ENCODE measurements around the gene MEIOB. TPM values are rescaled to one million over a fixed set of nuclear protein-coding genes. Genes with fewer than 3 reads are reported as not detected.
"Not testable (repeated sequence)": the region's sequence is repeated elsewhere in the genome, so short reads cannot be mapped to it uniquely, and the experiment has no call there.

MEIOB gene
- polyA plus RNA-seq, 4 donors, result 0.34 to 0.38 TPM; not detected in 2

DNA sequence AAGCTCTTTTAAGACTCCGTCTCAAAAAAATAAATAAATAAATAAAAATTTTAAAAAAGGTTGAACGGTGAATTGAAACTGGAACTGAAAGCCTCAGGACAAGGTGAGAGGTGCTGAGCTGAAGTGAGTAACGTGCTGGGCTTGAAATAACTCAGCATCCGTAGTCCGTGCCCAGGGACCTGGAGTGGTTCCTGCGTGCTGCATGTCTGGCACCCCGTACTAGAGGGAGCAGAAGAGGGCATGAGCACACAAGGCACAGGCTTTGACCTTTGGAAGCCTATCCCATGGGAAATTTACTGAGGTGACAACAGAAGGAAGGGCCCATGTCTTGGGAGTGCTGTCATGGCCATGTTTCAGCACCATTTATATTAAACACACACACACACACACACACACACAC is 4.5 kb upstream of the MEIOB start:
- H3K4me1 ChIP-seq (ENCODE audit: control insufficient read depth in 3 of 3, insufficient read depth in 2 of 3, low read depth in 1 of 3, low read length in 2 of 3), result no peaks in the 10 kb centered on the region
- DNase-seq (peak in 1 of 2 donors; percentile 85), FAIRE-seq (no peak)
- H3K27me3 ChIP-seq (ENCODE audit: control insufficient read depth in 3 of 3, insufficient read depth in 3 of 3, low read length in 3 of 3), result peaks cover 0 to 25% (median 6%) of the 10 kb centered on the region in 3 donors
- 15 to 50% (median 20%) methylated on average over 7 of the region's 7 CpGs for WGBS, 3 donors
- H3K9me3 ChIP-seq (ENCODE audit: control insufficient read depth in 2 of 2, insufficient read depth in 1 of 2, low read depth in 1 of 2, low read length in 1 of 2), result no peaks in the 10 kb centered on the region
- no peak overlapping the region for H3K4me3 ChIP-seq (ENCODE audit: low read depth in 1 of 3, low read length in 3 of 3)
- H3K27ac ChIP-seq (ENCODE audit: low read depth in 1 of 3, low read length in 2 of 3), result no peak overlapping the region
- no peaks in the 10 kb centered on the region for H3K36me3 ChIP-seq (ENCODE audit: control insufficient read depth in 3 of 3, insufficient read depth in 2 of 3, low read depth in 1 of 3, low read length in 3 of 3)

DNA sequence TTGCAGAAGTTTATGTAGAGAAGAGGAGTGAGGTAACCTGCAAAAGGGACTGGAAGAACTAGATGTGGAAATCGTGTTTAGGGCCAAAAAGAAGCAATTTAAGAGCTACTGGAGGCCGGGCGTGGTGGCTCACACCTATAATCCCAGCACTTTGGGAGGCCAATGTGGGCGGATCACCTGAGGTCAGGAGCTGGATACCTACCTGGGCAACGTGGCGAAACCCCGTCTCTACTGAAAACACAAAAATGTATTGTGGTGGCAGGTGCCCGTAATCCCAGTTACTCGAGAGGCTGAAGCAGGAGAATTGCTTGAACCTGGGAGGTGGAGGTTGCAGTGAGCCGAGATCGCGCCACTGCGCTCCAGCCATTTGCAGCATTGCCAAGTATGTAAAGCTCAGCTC is 4.1 kb upstream of the MEIOB start:
- not testable (repeated sequence) for H3K4me3 ChIP-seq (ENCODE audit: low read depth in 1 of 3, low read length in 3 of 3); H3K9me3 ChIP-seq (ENCODE audit: control insufficient read depth in 2 of 2, insufficient read depth in 1 of 2, low read depth in 1 of 2, low read length in 1 of 2); DNase-seq; H3K4me1 ChIP-seq (ENCODE audit: control insufficient read depth in 3 of 3, insufficient read depth in 2 of 3, low read depth in 1 of 3, low read length in 2 of 3); H3K27ac ChIP-seq (ENCODE audit: low read depth in 1 of 3, low read length in 2 of 3); FAIRE-seq; H3K36me3 ChIP-seq (ENCODE audit: control insufficient read depth in 3 of 3, insufficient read depth in 2 of 3, low read depth in 1 of 3, low read length in 3 of 3)
- WGBS, 3 donors, result 84 to 85% (median 85%) methylated on average over 13 of the region's 13 CpGs
- H3K27me3 ChIP-seq (ENCODE audit: control insufficient read depth in 3 of 3, insufficient read depth in 3 of 3, low read length in 3 of 3), result peaks cover 0 to 26% (median 6%) of the 10 kb centered on the region in 3 donors

DNA sequence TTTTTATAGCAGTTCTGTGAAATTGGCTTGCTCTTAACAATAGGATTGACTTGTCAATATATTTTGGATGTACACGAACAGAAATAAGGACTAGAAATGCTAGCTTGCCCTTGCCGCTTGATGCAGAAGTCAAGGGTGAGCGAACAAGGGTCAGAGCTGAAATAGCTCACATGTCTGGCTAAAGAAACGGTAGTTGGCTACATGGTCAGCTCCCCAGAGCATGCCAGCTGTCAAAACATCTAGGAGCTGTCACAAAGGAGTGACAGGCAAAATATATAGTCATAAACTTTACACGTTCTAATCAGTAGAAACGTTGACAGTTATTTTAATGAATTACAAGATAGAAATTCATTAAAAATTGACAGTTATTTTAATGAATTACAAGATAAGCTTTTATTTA is 2.9 kb upstream of the MEIOB start:
- Histone ChIP-seq H3K27ac (ENCODE audit: low read depth in 1 of 3, low read length in 2 of 3) (no peak overlapping the region), H3K27me3 (ENCODE audit: control insufficient read depth in 3 of 3, insufficient read depth in 3 of 3, low read length in 3 of 3) (peaks cover 0 to 26% (median 6%) of the 10 kb centered on the region in 3 donors), H3K4me1 (ENCODE audit: control insufficient read depth in 3 of 3, insufficient read depth in 2 of 3, low read depth in 1 of 3, low read length in 2 of 3) (no peaks in the 10 kb centered on the region), H3K4me3 (ENCODE audit: low read depth in 1 of 3, low read length in 3 of 3) (no peak overlapping the region), H3K36me3 (ENCODE audit: control insufficient read depth in 3 of 3, insufficient read depth in 2 of 3, low read depth in 1 of 3, low read length in 3 of 3) (no peaks in the 10 kb centered on the region), H3K9me3 (ENCODE audit: control insufficient read depth in 2 of 2, insufficient read depth in 1 of 2, low read depth in 1 of 2, low read length in 1 of 2) (no peaks in the 10 kb centered on the region)
- FAIRE-seq, result no peak
- WGBS, 3 donors, result 47 to 56% (median 48%) methylated on average over 6 of the region's 6 CpGs
- no peak for DNase-seq

DNA sequence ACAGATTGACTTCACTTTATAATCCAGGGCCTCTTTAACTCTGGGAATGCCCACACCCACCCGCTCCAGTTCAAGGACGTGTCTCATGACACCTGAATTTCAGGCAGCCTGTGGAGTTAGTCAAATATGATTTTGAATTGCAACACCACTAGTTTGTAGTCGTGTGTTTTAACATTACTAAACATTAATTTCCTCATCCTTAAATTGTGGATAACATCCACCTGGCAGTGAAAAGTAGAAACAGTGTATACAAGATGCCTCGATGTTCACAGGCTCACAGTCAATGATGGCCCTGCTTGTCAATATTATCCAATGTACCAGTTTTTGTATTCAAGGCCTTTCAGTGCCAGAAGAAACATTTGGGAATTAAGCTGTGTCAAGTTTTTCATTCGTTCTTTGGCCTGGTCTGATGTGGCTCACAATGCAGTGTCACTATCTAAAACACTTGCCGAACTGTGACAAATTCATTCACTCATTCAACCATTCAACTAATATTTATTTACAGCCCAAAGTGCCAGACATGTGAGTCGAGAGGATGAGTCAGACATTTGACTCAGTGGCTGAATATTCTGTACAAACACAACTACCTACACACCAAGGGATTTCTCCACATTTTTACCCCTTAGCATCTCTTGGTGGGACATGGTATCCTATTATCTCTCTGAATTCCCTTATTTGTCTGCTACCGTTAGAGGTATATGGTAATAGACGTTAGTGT is 1.4 kb downstream of the MEIOB start:
- WGBS, 3 donors, result 38 to 53% (median 42%) methylated on average over 9 of the region's 9 CpGs
- FAIRE-seq (no peak), DNase-seq (no peak)
- Histone ChIP-seq H3K36me3 (ENCODE audit: control insufficient read depth in 3 of 3, insufficient read depth in 2 of 3, low read depth in 1 of 3, low read length in 3 of 3) (no peaks in the 10 kb centered on the region), H3K9me3 (ENCODE audit: control insufficient read depth in 2 of 2, insufficient read depth in 1 of 2, low read depth in 1 of 2, low read length in 1 of 2) (no peaks in the 10 kb centered on the region), H3K27me3 (ENCODE audit: control insufficient read depth in 3 of 3, insufficient read depth in 3 of 3, low read length in 3 of 3) (peaks cover 0 to 16% (median 3%) of the 10 kb centered on the region in 3 donors), H3K4me1 (ENCODE audit: control insufficient read depth in 3 of 3, insufficient read depth in 2 of 3, low read depth in 1 of 3, low read length in 2 of 3) (no peaks in the 10 kb centered on the region), H3K27ac (ENCODE audit: low read depth in 1 of 3, low read length in 2 of 3) (no peak overlapping the region), H3K4me3 (ENCODE audit: low read depth in 1 of 3, low read length in 3 of 3) (no peak overlapping the region)

DNA sequence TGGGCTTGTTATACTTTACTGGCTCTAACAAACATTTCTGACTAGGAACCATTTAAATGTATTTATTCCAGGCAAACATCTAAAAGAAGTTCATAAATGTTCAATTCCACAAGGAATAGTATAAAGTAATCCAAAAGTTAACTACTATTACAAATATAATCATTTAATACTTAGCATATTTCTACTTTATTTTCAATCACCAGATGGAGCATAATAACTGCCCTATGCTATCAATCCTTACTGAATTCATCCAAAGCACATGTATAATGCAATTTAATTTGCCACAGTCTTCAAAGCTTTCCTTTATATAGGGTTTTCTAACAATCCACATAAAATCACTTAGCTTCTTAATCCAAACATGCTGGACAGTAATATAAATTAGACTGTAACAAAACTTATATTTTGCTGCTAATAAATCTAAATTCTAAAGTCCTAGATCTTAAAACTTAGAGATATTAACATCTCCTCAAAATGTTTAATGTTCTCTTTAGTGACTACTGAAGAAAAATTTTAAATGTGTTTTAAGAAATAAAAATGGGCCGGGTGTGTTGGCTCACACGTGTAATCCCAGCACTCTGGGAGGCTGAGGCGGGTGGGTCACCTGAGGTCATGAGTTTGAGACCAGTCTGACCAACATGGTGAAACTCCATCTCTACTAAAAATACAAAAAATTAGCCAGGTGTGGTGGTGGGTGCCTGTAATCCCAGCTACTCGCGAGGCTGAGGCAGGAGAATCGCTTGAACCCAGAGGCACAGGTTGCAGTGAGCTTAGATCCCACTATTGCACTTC is 5.9 kb downstream of the MEIOB start:
- Histone ChIP-seq H3K36me3 (ENCODE audit: control insufficient read depth in 3 of 3, insufficient read depth in 2 of 3, low read depth in 1 of 3, low read length in 3 of 3) (no peaks in the 10 kb centered on the region), H3K4me1 (ENCODE audit: control insufficient read depth in 3 of 3, insufficient read depth in 2 of 3, low read depth in 1 of 3, low read length in 2 of 3) (no peaks in the 10 kb centered on the region), H3K9me3 (ENCODE audit: control insufficient read depth in 2 of 2, insufficient read depth in 1 of 2, low read depth in 1 of 2, low read length in 1 of 2) (no peaks in the 10 kb centered on the region), H3K27me3 (ENCODE audit: control insufficient read depth in 3 of 3, insufficient read depth in 3 of 3, low read length in 3 of 3) (no peaks in the 10 kb centered on the region), H3K27ac (ENCODE audit: low read depth in 1 of 3, low read length in 2 of 3) (no peak overlapping the region), H3K4me3 (ENCODE audit: low read depth in 1 of 3, low read length in 3 of 3) (no peak overlapping the region)
- DNase-seq (no peak), FAIRE-seq (no peak)
- 56 to 71% (median 59%) methylated on average over 5 to 6 of the region's 6 CpGs for WGBS, 3 donors

DNA sequence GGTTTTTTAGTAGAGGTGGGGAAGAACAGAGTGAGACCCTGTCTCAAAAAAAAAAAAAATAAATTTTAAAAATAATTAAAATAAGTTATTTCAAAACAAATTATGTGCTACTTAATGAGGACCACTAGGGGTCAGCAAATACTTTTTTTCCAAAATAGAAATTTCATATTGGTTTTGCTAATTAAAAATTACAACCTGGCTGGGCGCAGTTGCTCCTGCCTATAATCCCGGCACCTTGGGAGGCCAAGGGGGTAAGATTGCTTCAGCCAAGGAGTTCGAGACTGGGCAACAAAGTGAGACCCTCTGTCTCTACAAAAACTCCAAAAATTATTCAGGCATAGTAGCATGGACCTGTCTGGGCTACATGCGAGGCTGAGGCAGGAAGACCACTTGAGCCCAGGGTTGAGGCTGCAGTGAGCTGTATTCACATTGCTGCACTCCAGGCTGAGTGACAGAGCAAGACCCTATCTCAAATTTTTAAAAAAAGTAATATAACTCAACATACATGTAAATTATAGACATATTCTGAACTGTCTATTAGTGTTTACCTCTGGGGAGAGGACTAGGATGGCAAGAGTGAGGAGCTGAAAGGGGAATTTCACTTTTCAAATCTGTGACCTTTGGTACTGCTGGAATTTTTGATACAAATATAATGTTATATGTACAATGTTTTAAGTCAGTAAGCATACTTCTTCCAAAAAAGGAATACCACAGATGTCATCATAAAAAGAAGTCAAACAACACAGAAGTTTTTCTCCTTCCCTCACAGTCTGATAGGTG is 8.1 kb downstream of the MEIOB start:
- Histone ChIP-seq H3K4me1 (ENCODE audit: control insufficient read depth in 3 of 3, insufficient read depth in 2 of 3, low read depth in 1 of 3, low read length in 2 of 3) (peaks cover 0 to 8% (median 3%) of the 10 kb centered on the region in 3 donors), H3K4me3 (ENCODE audit: low read depth in 1 of 3, low read length in 3 of 3) (no peak overlapping the region), H3K36me3 (ENCODE audit: control insufficient read depth in 3 of 3, insufficient read depth in 2 of 3, low read depth in 1 of 3, low read length in 3 of 3) (no peaks in the 10 kb centered on the region), H3K9me3 (ENCODE audit: control insufficient read depth in 2 of 2, insufficient read depth in 1 of 2, low read depth in 1 of 2, low read length in 1 of 2) (no peaks in the 10 kb centered on the region), H3K27me3 (ENCODE audit: control insufficient read depth in 3 of 3, insufficient read depth in 3 of 3, low read length in 3 of 3) (peaks cover 0 to 2% (median 0%) of the 10 kb centered on the region in 3 donors), H3K27ac (ENCODE audit: low read depth in 1 of 3, low read length in 2 of 3) (no peak overlapping the region)
- peak; percentile 47 to 59 for DNase-seq
- 15 to 21% (median 17%) methylated on average over 4 of the region's 4 CpGs for WGBS, 3 donors
- FAIRE-seq, result no peak

DNA sequence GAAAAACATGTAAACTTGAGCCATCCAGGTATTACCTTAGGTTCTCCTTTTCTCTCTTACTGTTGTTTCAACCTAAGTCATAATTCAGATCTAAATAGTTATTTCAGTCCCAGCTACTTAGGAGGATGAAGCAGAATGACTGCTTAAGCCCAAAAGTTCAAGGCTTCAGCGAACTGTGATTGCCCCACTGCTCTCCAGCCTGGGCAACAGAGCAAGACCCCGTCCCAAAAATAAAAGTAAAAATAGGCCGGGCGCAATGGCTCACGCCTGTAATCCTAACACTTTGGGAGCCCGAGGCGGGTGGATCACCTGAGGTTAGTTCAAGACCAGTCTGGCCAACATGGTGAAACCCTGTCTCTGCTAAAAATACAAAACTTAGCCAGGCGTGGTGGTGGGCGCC is 9.6 kb downstream of the MEIOB start:
- FAIRE-seq, result no peak
- DNase-seq, result no peak

DNA sequence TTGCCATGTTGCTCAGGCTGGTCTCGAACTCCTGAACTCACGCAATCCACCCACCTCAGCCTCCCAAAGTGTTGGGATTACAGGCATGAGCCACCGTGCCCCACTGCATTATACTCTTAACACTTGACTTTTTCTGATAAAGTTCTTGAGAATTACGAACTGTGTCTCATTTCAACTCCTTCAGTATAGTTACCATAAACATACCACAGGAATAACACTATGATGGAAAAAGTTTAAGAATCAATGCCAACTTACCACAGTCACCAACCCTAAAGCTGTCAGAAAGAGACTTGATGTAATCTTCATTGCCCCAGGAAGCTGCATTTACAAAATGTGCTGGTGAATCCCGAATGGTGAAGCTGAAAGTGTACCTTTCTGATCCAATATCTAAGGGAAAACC is 10.2 kb downstream of the MEIOB start:
- Histone ChIP-seq H3K27me3 (ENCODE audit: control insufficient read depth in 3 of 3, insufficient read depth in 3 of 3, low read length in 3 of 3) (peaks cover 0 to 6% (median 4%) of the 10 kb centered on the region in 3 donors), H3K9me3 (ENCODE audit: control insufficient read depth in 2 of 2, insufficient read depth in 1 of 2, low read depth in 1 of 2, low read length in 1 of 2) (no peaks in the 10 kb centered on the region), H3K4me1 (ENCODE audit: control insufficient read depth in 3 of 3, insufficient read depth in 2 of 3, low read depth in 1 of 3, low read length in 2 of 3) (peaks cover 0 to 10% (median 3%) of the 10 kb centered on the region in 3 donors), H3K36me3 (ENCODE audit: control insufficient read depth in 3 of 3, insufficient read depth in 2 of 3, low read depth in 1 of 3, low read length in 3 of 3) (no peaks in the 10 kb centered on the region), H3K27ac (ENCODE audit: low read depth in 1 of 3, low read length in 2 of 3) (no peak overlapping the region), H3K4me3 (ENCODE audit: low read depth in 1 of 3, low read length in 3 of 3) (no peak overlapping the region)
- FAIRE-seq (no peak), DNase-seq (no peak)
- WGBS, 3 donors, result 76 to 86% (median 81%) methylated on average over 5 of the region's 5 CpGs

More for the DNA sequence above, 9.6 kb downstream of the MEIOB start:
- Histone ChIP-seq H3K4me1 (ENCODE audit: control insufficient read depth in 3 of 3, insufficient read depth in 2 of 3, low read depth in 1 of 3, low read length in 2 of 3) (peaks cover 0 to 10% (median 3%) of the 10 kb centered on the region in 3 donors), H3K9me3 (ENCODE audit: control insufficient read depth in 2 of 2, insufficient read depth in 1 of 2, low read depth in 1 of 2, low read length in 1 of 2) (no peaks in the 10 kb centered on the region), H3K27me3 (ENCODE audit: control insufficient read depth in 3 of 3, insufficient read depth in 3 of 3, low read length in 3 of 3) (peaks cover 0 to 6% (median 0%) of the 10 kb centered on the region in 3 donors), H3K4me3 (ENCODE audit: low read depth in 1 of 3, low read length in 3 of 3) (no peak overlapping the region), H3K27ac (ENCODE audit: low read depth in 1 of 3, low read length in 2 of 3) (no peak overlapping the region), H3K36me3 (ENCODE audit: control insufficient read depth in 3 of 3, insufficient read depth in 2 of 3, low read depth in 1 of 3, low read length in 3 of 3) (no peaks in the 10 kb centered on the region)
- WGBS, 3 donors, result 88 to 96% (median 93%) methylated on average over 7 to 9 of the region's 9 CpGs

Data from small intestine (tissue), 7 donors.